Effector memory CD8-positive, alpha-beta T cell (primary cell): ENCODE measurements around the gene CBLIF.
"Not testable (repeated sequence)": the region's sequence is repeated elsewhere in the genome, so short reads cannot be mapped to it uniquely, and the experiment has no call there.

Experiments
- ATAC-seq: fragments of 150-1000 bp; cut with Tn5 transposase; replicated peaks from 2 replicates; pipeline ENCODE4 v1.10.0; 2021; ENCODE audit warnings: mild to moderate bottlenecking, moderate library complexity
- DNase-seq, 3 experiments: peaks; one replicate each; pipeline ENCODE4 v3.0.0; 2021
- H3K27ac Mint-ChIP-seq, 2 donors: one replicate each; pipeline ENCODE4 v1.8.0; 2022; ENCODE audit warnings: mild to moderate bottlenecking in 2 of 2, mixed read lengths in 2 of 2, moderate library complexity in 2 of 2
- H3K27me3 Mint-ChIP-seq, 2 donors: one replicate each; pipeline ENCODE4 v1.8.0; 2022; ENCODE audit warnings: mixed read lengths in 2 of 2
- H3K36me3 Mint-ChIP-seq: one replicate; pipeline ENCODE4 v1.8.0; 2022; ENCODE audit warnings: mild to moderate bottlenecking, moderate library complexity, mixed read lengths; ENCODE audit not compliant: insufficient read depth
- H3K4me1 Mint-ChIP-seq, 2 donors: one replicate each; pipeline ENCODE4 v1.8.0; 2022; ENCODE audit warnings: low read depth in 2 of 2, mixed read lengths in 2 of 2
- H3K4me3 Mint-ChIP-seq, 2 donors: one replicate each; pipeline ENCODE4 v1.8.0; 2022; ENCODE audit warnings: mild to moderate bottlenecking in 2 of 2, mixed read lengths in 2 of 2, moderate library complexity in 2 of 2
- H3K9me3 Mint-ChIP-seq, 2 donors: one replicate each; pipeline ENCODE4 v1.8.0; 2022; ENCODE audit warnings: mixed read lengths in 2 of 2
- total RNA-seq, 9 experiments: gene quantifications; one replicate each; lab custom pipeline; 2026; lab: John Stamatoyannopoulos, UW

Gene CBLIF
- total RNA-seq = 0 reads per million in 9 experiments

DNA sequence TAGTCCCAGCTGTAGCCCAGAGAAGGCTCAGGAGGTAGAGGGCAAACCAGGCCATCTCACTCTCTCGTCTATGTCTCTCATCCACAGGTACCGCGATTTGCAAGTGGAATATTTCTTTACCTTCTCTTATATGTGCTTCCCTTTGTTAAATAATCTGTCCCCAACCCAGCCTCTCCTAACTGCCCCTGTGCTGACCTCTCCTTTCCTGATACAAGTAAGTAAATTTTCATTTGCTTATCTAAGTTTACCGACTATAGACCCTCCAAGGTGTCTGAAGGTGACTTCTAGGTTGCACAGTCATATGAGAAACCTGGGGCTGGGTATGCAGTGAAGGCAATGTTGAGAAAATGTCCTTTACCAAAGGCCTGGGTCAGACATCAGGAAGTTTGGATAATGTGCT lies at the start of gene CBLIF:
TSS of gene CBLIF (minus strand) at position 101 of the 400 bp plus-strand sequence. CDS start at position 55, 46 bp downstream.
- Mint-ChIP-seq H3K27ac (no peak within 1 kb of the TSS), H3K27me3 (peaks cover 5 to 29% of the 10 kb centered on the region in 2 donors), H3K36me3 (no peaks in the 10 kb centered on the region), H3K9me3 (no peaks in the 10 kb centered on the region), H3K4me3 (no peak within 1 kb of the TSS), H3K4me1 (no peaks in the 10 kb centered on the region)
- DNase-seq = no peak
- no peak for ATAC-seq

DNA sequence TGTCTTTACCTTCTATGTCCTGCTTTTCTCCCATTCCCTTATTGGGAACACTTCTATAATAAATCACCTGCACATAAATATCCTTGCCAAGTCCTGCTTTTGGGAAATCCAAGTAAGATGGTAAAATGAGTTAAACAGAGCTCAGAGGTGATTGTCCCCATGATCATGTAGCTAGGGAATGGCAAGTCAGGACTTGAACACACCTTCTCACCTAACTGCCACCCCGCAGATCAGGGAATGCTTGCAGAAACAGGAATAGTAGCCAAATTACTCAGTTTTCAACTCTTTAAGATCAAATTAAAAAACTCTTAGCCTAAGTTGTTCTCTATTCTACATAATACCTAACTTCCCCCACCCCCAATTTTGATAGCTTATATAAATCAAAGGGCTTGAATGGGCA lies 49.3 kb upstream of the CBLIF start:
- H3K27me3 Mint-ChIP-seq = peaks cover 33 to 41% of the 10 kb centered on the region in 2 donors

DNA sequence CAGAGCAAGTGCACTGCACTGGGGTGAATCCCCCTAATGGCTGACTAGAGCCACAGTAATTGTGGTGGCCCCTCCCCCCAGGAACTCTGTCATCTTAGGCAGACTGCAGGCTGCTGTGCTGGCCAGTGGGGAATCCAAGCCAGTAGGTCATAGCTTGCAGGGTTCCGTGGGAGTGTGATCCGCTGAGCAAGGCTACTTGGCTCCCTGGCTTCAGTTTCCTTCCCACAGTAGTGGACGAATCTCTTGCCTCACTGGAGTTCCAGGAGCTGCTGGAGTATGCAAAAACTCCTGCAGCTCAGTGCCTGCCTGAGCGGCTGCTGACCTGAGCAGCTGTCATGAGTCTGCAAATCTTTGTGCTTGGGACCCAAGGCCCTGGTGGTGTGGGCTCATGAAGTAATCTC lies 46.5 kb upstream of the CBLIF start:
- Mint-ChIP-seq H3K36me3 (no peaks in the 10 kb centered on the region), H3K4me3 (no peak overlapping the region), H3K4me1 (no peaks in the 10 kb centered on the region), H3K27ac (no peak overlapping the region), H3K27me3 (peaks cover 29 to 54% of the 10 kb centered on the region in 2 donors), H3K9me3 (peaks cover 11 to 12% of the 10 kb centered on the region in 2 donors)
- ATAC-seq = no peak
- no peak for DNase-seq

More for the DNA sequence above, 49.3 kb upstream of the CBLIF start:
- Mint-ChIP-seq H3K27ac (no peak overlapping the region), H3K36me3 (no peaks in the 10 kb centered on the region), H3K4me3 (no peak overlapping the region), H3K9me3 (peaks cover 0 to 7% of the 10 kb centered on the region in 2 donors), H3K4me1 (no peaks in the 10 kb centered on the region)
- DNase-seq (no peak), ATAC-seq (no peak)

DNA sequence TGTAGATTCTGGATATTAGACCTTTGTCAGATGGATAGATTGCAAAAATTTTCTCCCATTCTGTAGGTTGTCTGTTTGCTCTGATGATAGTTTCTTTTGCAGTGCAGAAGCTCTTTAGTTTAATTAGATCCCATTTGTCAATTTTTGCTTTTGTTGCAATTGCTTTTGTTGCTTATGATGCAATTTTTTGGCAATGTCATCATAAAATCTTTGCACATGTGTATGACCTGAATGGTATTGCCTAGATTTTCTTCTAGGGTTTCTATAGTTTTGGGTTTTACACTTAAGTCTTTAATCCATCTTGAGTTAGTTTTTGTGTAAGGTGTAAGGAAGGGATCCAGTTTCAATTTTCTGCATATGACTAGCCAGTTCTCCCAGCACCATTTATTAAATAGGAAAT lies 41.9 kb upstream of the CBLIF start:
- not testable (repeated sequence) for H3K4me3 Mint-ChIP-seq, ATAC-seq, DNase-seq, H3K36me3 Mint-ChIP-seq, H3K27ac Mint-ChIP-seq, H3K4me1 Mint-ChIP-seq
- H3K9me3 Mint-ChIP-seq = peaks cover 11 to 16% of the 10 kb centered on the region in 2 donors
- peaks cover 0 to 32% of the 10 kb centered on the region in 2 donors for H3K27me3 Mint-ChIP-seq

DNA sequence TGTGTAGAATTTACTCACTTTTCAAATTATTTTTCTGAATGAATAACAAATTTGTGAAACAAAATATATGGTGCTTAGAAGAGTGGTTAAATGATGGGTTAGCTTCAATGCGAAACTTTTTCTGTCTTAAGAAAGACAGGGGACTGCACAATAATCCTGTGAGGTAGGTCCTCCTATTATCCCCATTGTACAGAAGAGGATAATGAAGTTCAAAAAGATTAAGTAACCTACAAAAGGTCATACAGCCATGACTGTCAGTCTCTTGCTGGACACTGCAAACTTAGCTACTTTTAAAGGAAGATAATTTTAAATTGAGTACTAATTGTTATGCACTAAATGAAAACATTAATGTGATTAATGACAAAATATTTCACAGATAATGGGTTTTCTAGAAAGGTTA lies 38.3 kb upstream of the CBLIF start:
- DNase-seq (no peak), ATAC-seq (no peak)
- peaks cover 9 to 18% of the 10 kb centered on the region in 2 donors for H3K27me3 Mint-ChIP-seq
- no peaks in the 10 kb centered on the region for H3K36me3 Mint-ChIP-seq
- H3K27ac Mint-ChIP-seq = no peak overlapping the region
- peaks cover 1 to 7% of the 10 kb centered on the region in 2 donors for H3K9me3 Mint-ChIP-seq
- H3K4me1 Mint-ChIP-seq = no peaks in the 10 kb centered on the region
- no peak overlapping the region for H3K4me3 Mint-ChIP-seq

GRCh38 chr11:59879567-59879966 lies 34.3 kb upstream of the CBLIF start:
- Mint-ChIP-seq H3K27ac (no peak overlapping the region), H3K36me3 (no peaks in the 10 kb centered on the region), H3K4me1 (no peaks in the 10 kb centered on the region), H3K27me3 (peaks cover 34 to 47% of the 10 kb centered on the region in 2 donors), H3K9me3 (no peaks in the 10 kb centered on the region), H3K4me3 (no peak overlapping the region)
- DNase-seq (no peak), ATAC-seq (no peak)

GRCh38 chr11:59878575-59878974 lies 33.3 kb upstream of the CBLIF start, which contains the start of gene OOSP3:
TSS of gene OOSP3 (plus strand) at chr11:59878782. CDS start at chr11:59878809, 27 bp downstream.
- Mint-ChIP-seq H3K36me3 (no peaks in the 10 kb centered on the region), H3K9me3 (no peaks in the 10 kb centered on the region), H3K27ac (no peak within 1 kb of the TSS), H3K27me3 (peaks cover 36 to 52% of the 10 kb centered on the region in 2 donors), H3K4me3 (no peak within 1 kb of the TSS), H3K4me1 (no peaks in the 10 kb centered on the region)
- no peak for ATAC-seq
- no peak for DNase-seq

- Mint-ChIP-seq H3K9me3 (no peaks in the 10 kb centered on the region), H3K27ac (no peak overlapping the region), H3K4me1 (no peaks in the 10 kb centered on the region), H3K4me3 (no peak overlapping the region), H3K27me3 (peaks cover 36 to 52% of the 10 kb centered on the region in 2 donors), H3K36me3 (no peaks in the 10 kb centered on the region)
- ATAC-seq (no peak), DNase-seq (no peak)
Observed at GRCh38 chr11:59877784-59878183, 32.5 kb upstream of the CBLIF start.

DNA sequence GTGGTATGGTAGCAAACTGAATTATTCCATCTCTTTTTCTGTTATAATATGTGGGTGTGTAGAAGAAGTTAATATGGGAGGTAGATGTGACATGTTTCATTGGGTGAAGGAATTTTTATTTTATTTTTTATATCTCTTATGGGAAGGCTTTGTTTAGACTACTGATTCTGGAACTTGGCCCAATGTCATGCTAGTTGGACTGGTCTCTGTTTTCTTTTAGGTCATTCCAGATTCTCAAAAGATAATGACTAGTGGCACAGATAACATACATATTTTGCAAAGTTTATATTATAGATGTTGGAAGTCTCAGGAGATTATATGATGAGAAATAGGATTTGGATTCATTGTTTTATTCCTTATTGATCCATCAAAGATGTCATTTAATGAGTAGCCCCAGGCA lies 32.0 kb upstream of the CBLIF start:
- DNase-seq (no peak), ATAC-seq (no peak)
- H3K4me1 Mint-ChIP-seq = no peaks in the 10 kb centered on the region
- no peak overlapping the region for H3K27ac Mint-ChIP-seq
- no peak overlapping the region for H3K4me3 Mint-ChIP-seq
- H3K9me3 Mint-ChIP-seq = no peaks in the 10 kb centered on the region
- H3K27me3 Mint-ChIP-seq = peaks cover 36 to 52% of the 10 kb centered on the region in 2 donors
- H3K36me3 Mint-ChIP-seq = no peaks in the 10 kb centered on the region

- H3K36me3 Mint-ChIP-seq = no peaks in the 10 kb centered on the region
- H3K4me3 Mint-ChIP-seq = no peak overlapping the region
- peaks cover 36 to 51% of the 10 kb centered on the region in 2 donors for H3K27me3 Mint-ChIP-seq
- H3K27ac Mint-ChIP-seq = no peak overlapping the region
- H3K9me3 Mint-ChIP-seq = no peaks in the 10 kb centered on the region
- DNase-seq (no peak), ATAC-seq (no peak)
- H3K4me1 Mint-ChIP-seq = no peaks in the 10 kb centered on the region
Observed at GRCh38 chr11:59875856-59876519, 30.7 kb upstream of the CBLIF start.

DNA sequence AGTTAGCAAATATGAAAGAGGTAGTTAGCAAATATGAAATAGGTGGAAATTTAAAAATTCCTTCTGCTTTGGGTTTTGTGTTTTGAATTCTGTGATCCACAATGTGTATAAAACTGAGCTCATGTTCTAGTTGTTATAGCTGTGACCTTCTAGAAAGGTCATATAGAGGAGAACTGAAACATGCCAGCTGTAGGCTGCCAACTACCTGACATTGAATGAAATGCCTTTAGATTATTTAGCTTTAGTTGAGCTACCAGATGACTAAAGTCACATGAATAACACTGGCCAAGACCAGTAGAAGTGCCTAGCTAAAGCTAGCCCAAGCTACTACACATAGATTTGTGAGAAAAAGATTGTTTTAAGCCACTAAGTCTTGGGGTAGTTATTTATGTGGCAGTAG lies 26.8 kb upstream of the CBLIF start:
- Mint-ChIP-seq H3K9me3 (no peaks in the 10 kb centered on the region), H3K4me1 (no peaks in the 10 kb centered on the region), H3K4me3 (no peak overlapping the region), H3K27me3 (peaks cover 37 to 40% of the 10 kb centered on the region in 2 donors), H3K27ac (no peak overlapping the region), H3K36me3 (no peaks in the 10 kb centered on the region)
- DNase-seq (no peak), ATAC-seq (no peak)

GRCh38 chr11:59867946-59868345 lies 22.6 kb upstream of the CBLIF start:
- H3K27ac Mint-ChIP-seq = no peak overlapping the region
- no peaks in the 10 kb centered on the region for H3K36me3 Mint-ChIP-seq
- ATAC-seq = no peak
- no peak for DNase-seq
- no peak overlapping the region for H3K4me3 Mint-ChIP-seq
- no peaks in the 10 kb centered on the region for H3K9me3 Mint-ChIP-seq
- H3K27me3 Mint-ChIP-seq = peaks cover 18 to 25% of the 10 kb centered on the region in 2 donors
- no peaks in the 10 kb centered on the region for H3K4me1 Mint-ChIP-seq

DNA sequence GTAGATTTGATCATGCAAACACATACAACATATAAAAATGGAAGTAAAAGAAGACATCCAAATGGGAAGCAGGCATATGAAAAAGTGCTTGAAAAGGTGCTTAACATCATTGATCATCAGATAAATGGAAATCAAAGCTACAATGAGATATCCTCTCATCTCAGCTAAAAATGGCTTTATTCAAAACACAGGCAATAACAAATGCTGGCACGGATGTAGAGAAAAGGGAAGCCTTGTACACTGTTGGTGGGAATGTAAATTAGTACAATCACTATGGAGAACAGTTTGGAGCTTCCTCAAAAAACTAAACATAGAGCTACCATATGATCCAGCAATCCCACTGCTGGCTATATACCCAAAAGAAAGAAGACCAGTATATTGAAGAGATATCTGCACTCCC lies 21.5 kb upstream of the CBLIF start:
- Mint-ChIP-seq H3K27ac (no peak overlapping the region), H3K4me1 (no peaks in the 10 kb centered on the region), H3K27me3 (peaks cover 25 to 27% of the 10 kb centered on the region in 2 donors), H3K9me3 (no peaks in the 10 kb centered on the region), H3K36me3 (no peaks in the 10 kb centered on the region), H3K4me3 (no peak overlapping the region)
- DNase-seq = no peak
- no peak for ATAC-seq

- peaks cover 25 to 27% of the 10 kb centered on the region in 2 donors for H3K27me3 Mint-ChIP-seq
- no peaks in the 10 kb centered on the region for H3K9me3 Mint-ChIP-seq
- H3K4me1 Mint-ChIP-seq = no peaks in the 10 kb centered on the region
- no peak within 1 kb of the TSS for H3K27ac Mint-ChIP-seq
- H3K36me3 Mint-ChIP-seq = no peaks in the 10 kb centered on the region
- ATAC-seq (no peak), DNase-seq (no peak)
- H3K4me3 Mint-ChIP-seq = no peak within 1 kb of the TSS
Observed at GRCh38 chr11:59866397-59866796, 21.1 kb upstream of the CBLIF start, which contains the start of gene TCN1. TSS of gene TCN1 (minus strand) at chr11:59866487. CDS start at chr11:59866470, 17 bp downstream.
